Chondrocyte (in vitro differentiated cells): ENCODE data around the gene ZFP69B. TPM values are rescaled to one million over a fixed set of nuclear protein-coding genes. Genes with fewer than 3 reads are reported as not detected.

ENCODE experiments used
- DNase-seq: peaks from one replicate; pipeline ENCODE4 v3.0.0; 2021; ENCODE audit warnings: mixed read lengths, low spot score
- H3K27ac Mint-ChIP-seq: one replicate; pipeline ENCODE4 v1.8.0; 2021; ENCODE audit warnings: mild to moderate bottlenecking, moderate library complexity, mixed read lengths; ENCODE audit not compliant: unreplicated experiment
- H3K27me3 Mint-ChIP-seq: 2 replicates; pipeline ENCODE4 v1.8.0; 2021; ENCODE audit warnings: low read depth, mixed read lengths
- H3K36me3 Mint-ChIP-seq: 2 replicates; pipeline ENCODE4 v1.8.0; 2021; ENCODE audit warnings: low read depth, mixed read lengths
- H3K4me1 Mint-ChIP-seq: 2 replicates; pipeline ENCODE4 v1.8.0; 2021; ENCODE audit warnings: low read depth, mild to moderate bottlenecking, mixed read lengths
- H3K4me3 Mint-ChIP-seq: one replicate; pipeline ENCODE4 v1.8.0; 2021; ENCODE audit warnings: mild to moderate bottlenecking, moderate library complexity, mixed read lengths; ENCODE audit not compliant: unreplicated experiment
- H3K9me3 Mint-ChIP-seq: 2 replicates; pipeline ENCODE4 v1.8.0; 2021; ENCODE audit warnings: low read depth, mixed read lengths
- CTCF ChIP-seq: fragments of 200-600 bp; sonication (generic); IDR thresholded peaks from 2 replicates; pipeline ENCODE4 v1.5.0; 2021; ENCODE audit warnings: antibody characterized with exemption, mild to moderate bottlenecking, moderate library complexity
- total RNA-seq: library from RNA; stranded (reverse); gene quantifications from 3 replicates; pipeline ENCODE4 v1.2.1, GENCODE V29; 2021

ZFP69B gene
- total RNA-seq, 1 donor from 2014 or later = 13.4 TPM

- no peak for DNase-seq
- H3K9me3 Mint-ChIP-seq = peaks cover 74% of the 10 kb centered on the region
- H3K27ac Mint-ChIP-seq = no peak overlapping the region
- H3K4me1 Mint-ChIP-seq = peaks cover 15% of the 10 kb centered on the region
- no peaks in the 10 kb centered on the region for H3K27me3 Mint-ChIP-seq
- no peak for TF ChIP-seq CTCF
- peaks cover 79% of the 10 kb centered on the region for H3K36me3 Mint-ChIP-seq
- no peak overlapping the region for H3K4me3 Mint-ChIP-seq
Observed at GRCh38 chr1:40454873-40455272, 4.6 kb downstream of the ZFP69B start.

GRCh38 chr1:40462956-40463590 lies 12.8 kb downstream of the ZFP69B start:
- no peaks in the 10 kb centered on the region for H3K27me3 Mint-ChIP-seq
- H3K27ac Mint-ChIP-seq = no peak overlapping the region
- H3K9me3 Mint-ChIP-seq = peaks cover 72% of the 10 kb centered on the region
- peaks cover 75% of the 10 kb centered on the region for H3K36me3 Mint-ChIP-seq
- no peak overlapping the region for H3K4me3 Mint-ChIP-seq
- no peaks in the 10 kb centered on the region for H3K4me1 Mint-ChIP-seq
- DNase-seq = no peak
- no peak for TF ChIP-seq CTCF

- Mint-ChIP-seq H3K4me3 (no peak overlapping the region), H3K27ac (no peak overlapping the region), H3K4me1 (no peaks in the 10 kb centered on the region), H3K9me3 (peaks cover 76% of the 10 kb centered on the region), H3K27me3 (no peaks in the 10 kb centered on the region), H3K36me3 (peaks cover 47% of the 10 kb centered on the region)
- no peak for DNase-seq
- no peak for TF ChIP-seq CTCF
Observed at GRCh38 chr1:40469327-40469726, 19.1 kb downstream of the ZFP69B start.

- peaks cover 16% of the 10 kb centered on the region for H3K36me3 Mint-ChIP-seq
- H3K4me3 Mint-ChIP-seq = no peak overlapping the region
Observed at GRCh38 chr1:40475268-40475667, 25.0 kb downstream of the ZFP69B start.

More at GRCh38 chr1:40475268-40475667, 25.0 kb downstream of the ZFP69B start:
- Mint-ChIP-seq H3K27ac (no peak overlapping the region), H3K27me3 (no peaks in the 10 kb centered on the region), H3K4me1 (peaks cover 23% of the 10 kb centered on the region), H3K9me3 (peaks cover 53% of the 10 kb centered on the region)
- no peak for DNase-seq
- TF ChIP-seq CTCF = no peak
